Measurements from ENCODE around the gene CTCF.

DNA sequence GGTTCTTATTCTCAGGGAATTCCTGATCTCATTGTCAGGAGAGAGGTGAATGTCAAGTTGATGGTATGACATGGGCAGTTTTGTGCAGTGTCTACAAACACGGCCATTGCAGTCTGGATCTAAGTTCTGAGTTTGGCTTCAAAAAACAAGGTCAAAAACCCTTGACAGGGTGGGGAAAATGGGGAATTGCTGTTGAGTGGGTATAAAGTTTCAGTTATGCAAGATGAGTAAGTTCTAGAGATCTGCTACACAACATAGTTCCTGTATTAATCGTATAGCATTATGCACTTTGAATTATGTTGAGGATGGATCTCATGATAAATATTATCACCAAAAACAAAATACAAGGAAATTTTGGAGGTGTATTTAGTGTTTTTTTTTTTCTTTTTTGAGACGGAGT lies 46.0 kb downstream of the CTCF start:
- TF ChIP-seq, protein P1, sequence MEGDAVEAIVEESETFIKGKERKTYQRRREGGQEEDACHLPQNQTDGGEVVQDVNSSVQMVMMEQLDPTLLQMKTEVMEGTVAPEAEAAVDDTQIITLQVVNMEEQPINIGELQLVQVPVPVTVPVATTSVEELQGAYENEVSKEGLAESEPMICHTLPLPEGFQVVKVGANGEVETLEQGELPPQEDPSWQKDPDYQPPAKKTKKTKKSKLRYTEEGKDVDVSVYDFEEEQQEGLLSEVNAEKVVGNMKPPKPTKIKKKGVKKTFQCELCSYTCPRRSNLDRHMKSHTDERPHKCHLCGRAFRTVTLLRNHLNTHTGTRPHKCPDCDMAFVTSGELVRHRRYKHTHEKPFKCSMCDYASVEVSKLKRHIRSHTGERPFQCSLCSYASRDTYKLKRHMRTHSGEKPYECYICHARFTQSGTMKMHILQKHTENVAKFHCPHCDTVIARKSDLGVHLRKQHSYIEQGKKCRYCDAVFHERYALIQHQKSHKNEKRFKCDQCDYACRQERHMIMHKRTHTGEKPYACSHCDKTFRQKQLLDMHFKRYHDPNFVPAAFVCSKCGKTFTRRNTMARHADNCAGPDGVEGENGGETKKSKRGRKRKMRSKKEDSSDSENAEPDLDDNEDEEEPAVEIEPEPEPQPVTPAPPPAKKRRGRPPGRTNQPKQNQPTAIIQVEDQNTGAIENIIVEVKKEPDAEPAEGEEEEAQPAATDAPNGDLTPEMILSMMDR (IDR thresholded peaks at IDR 0.05) = no peak
- TF ChIP-seq POLR2A (IDR thresholded peaks at IDR 0.05) = no peak
